GM21529 (cell line): ENCODE measurements around the gene SPPL3.

Experiments
- ATAC-seq: cut with Tn5 transposase; IDR thresholded peaks from one replicate; pipeline ENCODE4 v1.9.1; 2021; ENCODE audit not compliant: unreplicated experiment

SPPL3 gene

GRCh38 chr12:120879102-120879501 is 25.1 kb downstream of the SPPL3 start:
- ATAC-seq, result no peak

DNA sequence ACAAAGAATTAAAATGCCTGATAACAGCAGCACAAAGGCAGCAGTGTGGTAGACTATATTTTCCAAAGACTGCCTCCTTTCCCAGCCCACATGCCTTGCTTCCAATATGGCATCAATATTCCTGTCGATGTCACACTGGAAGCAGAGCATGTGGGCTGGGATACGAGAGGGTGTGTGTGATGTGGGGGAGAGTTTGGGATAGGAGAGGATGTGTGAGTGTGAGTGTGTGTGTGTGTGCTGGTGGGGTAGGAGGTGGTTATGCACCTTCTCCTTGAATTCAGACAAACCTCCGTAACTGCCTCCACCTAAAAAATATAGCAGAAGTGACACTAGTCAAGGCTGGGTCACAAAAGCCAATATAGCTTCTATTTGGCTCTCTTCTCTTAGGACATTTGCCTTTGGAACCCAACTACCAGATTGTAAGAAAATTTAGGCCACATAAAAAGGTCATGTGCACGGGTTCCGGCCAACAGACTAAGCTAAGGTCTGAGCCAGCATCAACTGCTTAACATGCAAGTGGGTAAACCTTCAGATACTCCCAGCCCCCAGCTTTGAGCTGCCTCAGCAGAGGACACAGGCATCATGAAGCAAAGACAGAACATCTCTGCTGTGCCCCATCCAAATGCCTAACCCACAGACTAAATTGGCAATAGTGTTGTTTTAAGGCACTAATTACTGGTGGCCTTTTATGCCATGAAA is 29.5 kb downstream of the SPPL3 start:
- no peak for ATAC-seq

- ATAC-seq, result no peak
These were observed 30.9 kb downstream of the SPPL3 start for GRCh38 chr12:120873226-120873625.

DNA sequence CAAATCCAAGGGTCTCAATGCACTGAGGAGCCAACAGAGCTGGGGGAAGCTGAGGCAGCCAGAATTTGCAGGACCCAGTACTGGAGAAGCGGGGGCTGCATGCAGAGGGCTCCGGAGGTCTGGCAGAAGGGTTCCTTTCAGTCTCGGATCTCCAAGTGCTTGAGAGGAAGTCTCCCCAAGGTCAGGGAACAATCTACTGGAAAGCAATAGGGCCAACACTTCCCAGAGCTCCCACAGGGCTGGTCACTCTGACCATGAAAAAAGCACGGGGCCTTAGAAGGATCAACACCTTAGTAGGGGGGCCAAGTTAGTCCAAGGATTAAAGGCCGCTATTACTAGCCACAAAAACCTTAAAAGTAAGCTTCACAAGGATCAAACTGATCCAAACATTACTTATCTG is 31.7 kb downstream of the SPPL3 start:
- ATAC-seq, result no peak

DNA sequence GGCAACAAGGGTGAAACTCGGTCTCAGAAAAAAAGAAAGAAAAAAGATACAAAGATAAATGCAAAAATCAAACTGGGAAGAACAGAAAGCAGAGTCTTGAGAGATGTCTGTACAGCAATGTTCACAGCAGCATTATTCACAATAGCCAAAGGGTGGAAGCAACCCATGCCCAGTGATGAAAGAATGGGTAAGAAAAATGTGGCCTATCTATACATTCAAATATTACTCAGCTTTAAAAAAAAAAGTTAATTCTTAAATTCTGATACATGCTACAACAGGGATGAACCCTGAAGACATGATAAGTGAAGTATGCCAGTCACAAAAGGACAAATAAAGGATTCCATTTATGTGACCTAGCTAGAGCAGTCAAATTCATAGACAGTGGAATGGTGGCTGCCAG is 33.7 kb downstream of the SPPL3 start:
- no peak for ATAC-seq

DNA sequence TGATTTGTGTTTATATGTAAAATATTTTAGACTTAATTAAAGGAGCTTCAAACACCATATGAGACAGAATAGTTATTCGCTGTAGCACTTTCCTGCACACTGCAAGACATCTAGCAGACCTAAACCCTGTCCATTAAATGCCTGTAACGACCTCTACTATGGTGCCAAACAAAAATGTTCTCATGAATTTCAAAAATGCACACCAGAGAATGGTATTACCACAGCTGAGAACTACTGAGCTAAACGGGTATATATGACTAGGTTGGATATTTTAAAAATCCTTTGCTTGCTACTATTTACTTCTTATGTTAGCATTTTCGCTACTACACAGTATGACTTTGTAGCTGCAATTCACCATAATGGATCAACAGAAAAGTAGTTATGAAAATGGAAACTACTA is 34.8 kb downstream of the SPPL3 start:
- no peak for ATAC-seq

DNA sequence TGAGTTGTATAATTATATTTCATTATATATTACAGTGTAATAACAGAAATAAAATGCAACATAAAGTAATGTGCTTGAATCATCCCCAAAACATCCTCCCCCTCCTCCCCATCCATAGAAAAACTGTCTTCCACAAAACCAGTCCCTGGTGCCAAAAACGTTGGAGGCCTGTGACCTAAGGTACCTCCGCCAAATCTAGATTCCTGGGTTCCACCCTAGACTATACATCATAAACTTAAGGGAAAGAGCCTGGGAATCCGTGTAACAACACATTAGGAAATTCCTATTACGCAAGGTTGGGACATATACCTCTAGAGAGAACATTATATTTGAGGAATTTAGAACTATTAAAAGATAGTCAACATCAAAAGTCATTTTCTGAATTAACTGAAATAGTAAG is 38.0 kb downstream of the SPPL3 start:
- no peak for ATAC-seq

DNA sequence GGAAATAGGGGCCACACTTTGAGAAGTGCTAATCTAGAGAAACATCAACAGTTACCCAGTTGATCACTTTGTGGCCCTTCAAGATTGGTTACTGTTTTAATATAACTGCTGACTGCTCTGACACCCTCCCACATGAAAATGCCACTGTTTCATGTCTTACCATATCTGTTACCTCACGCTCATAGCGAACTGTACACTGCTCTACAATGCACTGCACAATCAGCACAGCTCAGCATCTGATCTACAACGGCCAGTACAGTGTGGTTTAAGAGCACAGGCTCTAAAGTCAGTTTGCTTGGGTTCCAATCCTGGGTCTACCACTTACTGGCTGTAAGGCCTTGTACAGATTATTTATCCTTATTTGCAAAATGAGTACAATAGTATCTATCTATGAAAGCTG is 39.1 kb downstream of the SPPL3 start:
- no peak for ATAC-seq

GRCh38 chr12:120862664-120863063 is 41.5 kb downstream of the SPPL3 start:
- no peak for ATAC-seq

- ATAC-seq, result no peak
These were observed 42.9 kb downstream of the SPPL3 start for GRCh38 chr12:120861074-120861795.

GRCh38 chr12:120858306-120859088 is 45.7 kb downstream of the SPPL3 start:
- ATAC-seq, result no peak

- ATAC-seq, result no peak
These were observed 47.2 kb downstream of the SPPL3 start for GRCh38 chr12:120856980-120857379.

DNA sequence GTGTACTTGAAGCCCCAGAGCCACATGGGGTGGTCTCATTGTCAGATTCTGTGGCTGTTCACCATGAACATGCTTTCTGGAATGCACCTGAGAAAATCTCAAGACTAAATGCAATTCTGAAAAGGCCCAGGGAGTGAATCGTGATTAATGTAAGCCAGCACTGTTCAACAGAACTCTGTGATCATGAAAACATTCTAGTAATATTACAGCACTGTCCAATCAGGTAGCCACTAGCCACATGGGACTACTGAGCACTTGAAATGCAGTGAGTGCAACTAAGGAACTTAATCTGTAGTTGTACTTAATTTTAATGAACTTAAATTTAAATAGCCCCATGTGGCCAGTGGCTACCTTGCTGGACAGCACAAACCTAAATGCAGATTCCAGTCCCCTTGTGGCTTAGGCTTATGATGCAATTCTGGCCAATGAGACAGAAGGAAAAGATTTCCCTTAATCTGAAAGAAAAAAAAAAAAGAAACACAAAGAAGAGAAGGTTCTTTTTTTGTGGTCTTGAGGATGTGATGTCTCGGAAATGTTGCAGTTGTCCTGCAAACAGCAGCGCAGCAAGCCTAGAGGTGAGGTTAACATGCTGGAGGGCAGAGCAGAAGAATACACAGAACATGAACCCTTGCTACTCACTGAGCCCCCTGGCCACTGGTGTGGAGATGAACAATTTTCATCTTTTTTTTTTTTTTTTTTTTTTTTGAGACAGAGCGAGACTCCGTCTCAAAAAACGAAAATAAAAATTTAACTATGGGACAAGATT is 48.2 kb downstream of the SPPL3 start:
- no peak for ATAC-seq

DNA sequence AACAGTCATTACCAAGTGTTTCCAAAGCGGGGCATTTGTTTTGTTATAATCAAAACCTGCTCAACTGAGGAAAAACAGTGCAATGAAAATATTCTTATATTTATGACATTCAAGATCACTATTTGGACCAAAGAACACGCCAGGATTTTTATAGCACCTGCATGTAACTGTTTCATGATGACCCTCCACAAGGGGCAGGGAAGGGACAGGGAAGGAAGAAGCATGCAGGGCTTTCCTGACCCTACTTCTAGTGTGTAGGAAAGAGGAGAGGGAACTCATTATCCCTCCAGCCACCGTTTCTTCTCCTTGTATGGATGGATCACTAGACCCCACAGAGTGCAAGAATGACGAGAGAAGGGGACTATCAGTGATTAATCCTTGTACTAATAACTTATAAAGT is 49.4 kb downstream of the SPPL3 start:
- no peak for ATAC-seq

DNA sequence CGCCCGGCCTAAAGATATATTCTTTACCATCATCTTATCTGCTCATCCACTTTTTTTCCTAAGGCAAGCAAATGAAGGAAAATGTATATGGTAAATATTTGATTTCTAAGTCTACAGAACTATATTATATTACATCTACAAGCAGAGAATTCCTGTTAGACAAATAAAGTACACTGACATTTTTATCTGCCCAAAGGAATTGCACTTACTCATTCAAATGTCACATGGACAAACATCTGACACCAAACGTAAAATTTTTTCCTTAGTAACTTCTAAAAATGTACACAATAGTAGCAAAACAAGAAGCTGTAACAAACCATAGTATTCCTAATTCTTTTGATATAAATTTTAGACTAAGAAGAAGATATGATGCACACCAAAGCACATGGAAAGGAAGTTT is 51.0 kb downstream of the SPPL3 start:
- ATAC-seq, result no peak

- no peak for ATAC-seq
These were observed 52.2 kb downstream of the SPPL3 start for GRCh38 chr12:120851944-120852343.

DNA sequence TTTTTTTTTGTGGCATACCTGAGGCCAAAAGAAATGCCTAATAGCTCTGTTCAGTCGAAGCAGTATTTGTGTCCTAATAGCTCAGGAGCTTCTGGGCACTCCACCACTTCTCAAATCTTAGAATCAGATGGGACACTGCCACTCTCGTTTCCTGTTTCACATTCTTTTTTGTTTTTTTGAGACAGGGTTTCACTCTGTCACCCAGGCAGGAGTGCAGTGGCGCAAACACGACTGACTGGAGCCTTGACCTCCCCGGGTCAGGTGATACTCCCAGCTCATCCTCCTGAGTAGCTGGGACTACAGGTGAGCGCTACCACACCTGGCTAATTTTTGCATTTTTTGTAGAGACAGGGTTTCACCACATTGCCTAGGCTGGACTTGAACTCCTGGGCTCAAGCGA is 52.7 kb downstream of the SPPL3 start:
- ATAC-seq, result no peak

- ATAC-seq, result no peak
These were observed 54.4 kb downstream of the SPPL3 start for GRCh38 chr12:120849765-120850164.

GRCh38 chr12:120847814-120848213 is 56.3 kb downstream of the SPPL3 start:
- ATAC-seq, result peak; percentile 60

- peak; percentile 19 for ATAC-seq
These were observed 56.8 kb downstream of the SPPL3 start for GRCh38 chr12:120847392-120847791.

DNA sequence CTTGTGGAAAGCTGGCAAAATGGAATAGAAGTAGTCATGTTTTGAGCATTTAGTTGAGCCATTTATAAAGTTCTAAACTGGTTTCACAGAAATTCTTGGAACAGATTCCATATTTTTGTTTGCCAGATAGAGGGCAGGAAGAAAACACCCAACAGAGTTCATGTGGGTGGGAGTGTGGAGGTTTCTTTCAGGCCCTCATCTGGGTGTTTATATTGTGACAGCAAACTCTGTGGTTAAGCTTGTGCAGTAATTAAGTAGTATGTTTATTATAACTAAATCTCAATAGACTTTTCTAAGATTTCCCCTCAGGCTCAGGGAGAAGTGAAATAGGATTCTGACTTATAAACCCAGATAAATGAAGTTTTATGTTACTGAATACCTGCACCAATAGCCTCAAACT is 57.4 kb downstream of the SPPL3 start:
- ATAC-seq, result no peak
